Natural killer cell (primary cell): Measurements from ENCODE around the gene SARS2. TPM values are rescaled to one million over a fixed set of nuclear protein-coding genes. Genes with fewer than 3 reads are reported as not detected.

Experiments
- ATAC-seq, 3 donors: fragments of 150-1000 bp in 2 of 3; fragments of 200-7000 bp in 1 of 3; cut with Tn5 transposase; 1 replicate in 1 of 3; 2 replicates in 2 of 3; pipeline ENCODE4 v1.10.0; 2021; ENCODE audit warnings: mild to moderate bottlenecking in 2 of 3, moderate library complexity in 2 of 3
- DNase-seq, 2 donors: peaks; one replicate each; pipeline versions ENCODE4 v3.0.0 to v3.0.0-alpha.2; 2013 to 2021; ENCODE audit warnings: mixed read lengths in 1 of 2
- H3K27ac ChIP-seq: one replicate; pipeline ENCODE4 v1.5.1; 2013; ENCODE audit warnings: mild to moderate bottlenecking, low read length
- H3K27me3 ChIP-seq: one replicate; pipeline ENCODE4 v1.6.1; 2013; ENCODE audit warnings: low read length; ENCODE audit not compliant: control insufficient read depth, insufficient read depth
- H3K36me3 ChIP-seq: one replicate; pipeline ENCODE4 v1.6.1; 2013; ENCODE audit warnings: low read length; ENCODE audit not compliant: control insufficient read depth, insufficient read depth
- H3K4me1 ChIP-seq: one replicate; pipeline ENCODE4 v1.6.1; 2013; ENCODE audit warnings: low read length; ENCODE audit not compliant: control insufficient read depth, insufficient read depth
- H3K4me3 ChIP-seq: one replicate; pipeline ENCODE4 v1.5.1; 2013; ENCODE audit warnings: low read length
- H3K9me3 ChIP-seq: one replicate; pipeline ENCODE4 v1.6.1; 2013; ENCODE audit warnings: low read length; ENCODE audit not compliant: control insufficient read depth, insufficient read depth
- H3K27ac Mint-ChIP-seq, 2 donors: one replicate each; pipeline ENCODE4 v1.8.0; 2022; ENCODE audit warnings: mild to moderate bottlenecking in 2 of 2, mixed read lengths in 2 of 2, moderate library complexity in 1 of 2
- H3K27me3 Mint-ChIP-seq, 2 donors: one replicate each; pipeline ENCODE4 v1.8.0; 2022; ENCODE audit warnings: low read depth in 2 of 2, mixed read lengths in 2 of 2
- H3K36me3 Mint-ChIP-seq: one replicate; pipeline ENCODE4 v1.8.0; 2022; ENCODE audit warnings: mixed read lengths
- H3K4me1 Mint-ChIP-seq, 2 donors: one replicate each; pipeline ENCODE4 v1.8.0; 2022; ENCODE audit warnings: mixed read lengths in 2 of 2
- H3K4me3 Mint-ChIP-seq: one replicate; pipeline ENCODE4 v1.8.0; 2022; ENCODE audit warnings: mild to moderate bottlenecking, moderate library complexity, mixed read lengths
- H3K9me3 Mint-ChIP-seq, 2 donors: one replicate each; pipeline ENCODE4 v1.8.0; 2022; ENCODE audit warnings: mixed read lengths in 2 of 2
- WGBS: methylation state at CpG from one replicate; pipeline ENCODE4 v1.1.7; 2013; ENCODE audit warnings: missing lambda C conversion rate; ENCODE audit not compliant: insufficient coverage; 5-methylcytosine and 5-hydroxymethylcytosine counted together
- intact Hi-C: fragments of 100-400 bp; cut with micrococcal nuclease; formaldehyde crosslinking; loops from one replicate; pipeline ENCODE4 v1.14.2; 2022
- total RNA-seq, 4 donors: library from RNA; stranded (reverse); fragments of 120-200 nt in 1 of 4; gene quantifications; one replicate each; pipeline versions ENCODE4 v1.2.3 to v1.2.4, GENCODE V29; 2013 to 2022
- TF ChIP-seq, protein P1 (sequence below): fragments of 200-600 bp; IDR thresholded peaks from one replicate; pipeline ENCODE4 v1.8.0; 2022; ENCODE audit warnings: antibody characterized with exemption

SARS2 gene
- total RNA-seq, 3 donors from 2014 or later (not counting 1 experiment from before 2014, with no cell fraction given) = 25.4 to 53.0 (median 38.9) TPM

GRCh38 chr19:38869836-38870607 is 60.5 kb downstream of the SARS2 start:
- DNase-seq = peak; percentile 86 to 99
- Histone ChIP-seq H3K27me3 (no peaks in the 10 kb centered on the region), H3K36me3 (peaks cover 22% of the 10 kb centered on the region), H3K27ac (peak overlapping the region; percentile 70), H3K9me3 (no peaks in the 10 kb centered on the region), H3K4me3 (peak overlapping the region; percentile 68), H3K4me1 (peaks cover 41% of the 10 kb centered on the region)
- intact Hi-C loops = loop anchor here (1.0 to 10.0 kb wide), 3 partner anchors 39 to 193 kb away; partner anchors contain the start of gene ECH1
- TF ChIP-seq, protein P1, sequence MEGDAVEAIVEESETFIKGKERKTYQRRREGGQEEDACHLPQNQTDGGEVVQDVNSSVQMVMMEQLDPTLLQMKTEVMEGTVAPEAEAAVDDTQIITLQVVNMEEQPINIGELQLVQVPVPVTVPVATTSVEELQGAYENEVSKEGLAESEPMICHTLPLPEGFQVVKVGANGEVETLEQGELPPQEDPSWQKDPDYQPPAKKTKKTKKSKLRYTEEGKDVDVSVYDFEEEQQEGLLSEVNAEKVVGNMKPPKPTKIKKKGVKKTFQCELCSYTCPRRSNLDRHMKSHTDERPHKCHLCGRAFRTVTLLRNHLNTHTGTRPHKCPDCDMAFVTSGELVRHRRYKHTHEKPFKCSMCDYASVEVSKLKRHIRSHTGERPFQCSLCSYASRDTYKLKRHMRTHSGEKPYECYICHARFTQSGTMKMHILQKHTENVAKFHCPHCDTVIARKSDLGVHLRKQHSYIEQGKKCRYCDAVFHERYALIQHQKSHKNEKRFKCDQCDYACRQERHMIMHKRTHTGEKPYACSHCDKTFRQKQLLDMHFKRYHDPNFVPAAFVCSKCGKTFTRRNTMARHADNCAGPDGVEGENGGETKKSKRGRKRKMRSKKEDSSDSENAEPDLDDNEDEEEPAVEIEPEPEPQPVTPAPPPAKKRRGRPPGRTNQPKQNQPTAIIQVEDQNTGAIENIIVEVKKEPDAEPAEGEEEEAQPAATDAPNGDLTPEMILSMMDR = peak; percentile 95
- peak; percentile 71 to 91 (median 82) for ATAC-seq
- peak overlapping the region; percentile 92 for H3K4me3 Mint-ChIP-seq
- no peaks in the 10 kb centered on the region for H3K27me3 Mint-ChIP-seq
- H3K4me1 Mint-ChIP-seq = peaks cover 24 to 41% of the 10 kb centered on the region in 2 donors
- WGBS = 6% methylated on average over 62 of the region's 62 CpGs
- peak overlapping the region; percentile 80 to 94 for H3K27ac Mint-ChIP-seq
- H3K36me3 Mint-ChIP-seq = no peaks in the 10 kb centered on the region
- no peaks in the 10 kb centered on the region for H3K9me3 Mint-ChIP-seq

- Histone ChIP-seq H3K27me3 (no peaks in the 10 kb centered on the region), H3K36me3 (peaks cover 19% of the 10 kb centered on the region), H3K27ac (peak overlapping the region; percentile 70), H3K4me3 (peak overlapping the region; percentile 68), H3K4me1 (peaks cover 47% of the 10 kb centered on the region), H3K9me3 (no peaks in the 10 kb centered on the region)
- H3K4me1 Mint-ChIP-seq = peaks cover 31 to 48% of the 10 kb centered on the region in 2 donors
- no peaks in the 10 kb centered on the region for H3K9me3 Mint-ChIP-seq
- WGBS = 4% methylated on average over 34 of the region's 34 CpGs
- H3K27ac Mint-ChIP-seq = peak overlapping the region; percentile 80 to 94
- TF ChIP-seq, protein P1 = no peak
- no peaks in the 10 kb centered on the region for H3K27me3 Mint-ChIP-seq
- DNase-seq = peak in 1 of 2 donors; percentile 56
- ATAC-seq = no peak
- intact Hi-C loops = loop anchor here (5.0 to 10.0 kb wide), 2 partner anchors 134 to 192 kb away; no protein-coding TSS in a partner anchor
- peak overlapping the region; percentile 92 for H3K4me3 Mint-ChIP-seq
- no peaks in the 10 kb centered on the region for H3K36me3 Mint-ChIP-seq
Measured at GRCh38 chr19:38869160-38869835, 61.3 kb downstream of the SARS2 start.

GRCh38 chr19:38868551-38868950 is 62.0 kb downstream of the SARS2 start:
- TF ChIP-seq, protein P1 = no peak
- Histone ChIP-seq H3K4me1 (peaks cover 55% of the 10 kb centered on the region), H3K27ac (peak overlapping the region; percentile 70), H3K36me3 (peaks cover 17% of the 10 kb centered on the region), H3K27me3 (no peaks in the 10 kb centered on the region), H3K9me3 (no peaks in the 10 kb centered on the region), H3K4me3 (peak overlapping the region; percentile 68)
- no peak for DNase-seq
- Mint-ChIP-seq H3K9me3 (no peaks in the 10 kb centered on the region), H3K4me3 (peak overlapping the region; percentile 92), H3K36me3 (no peaks in the 10 kb centered on the region), H3K4me1 (peaks cover 33 to 51% of the 10 kb centered on the region in 2 donors), H3K27me3 (no peaks in the 10 kb centered on the region), H3K27ac (peak overlapping the region; percentile 80 to 94)
- intact Hi-C loops = loop anchor here (5.0 to 10.0 kb wide), 2 partner anchors 134 to 191 kb away; no protein-coding TSS in a partner anchor
- ATAC-seq = no peak
- 52% methylated on average over 6 of the region's 6 CpGs for WGBS
